Colonic mucosa (tissue), 4 donors: Measurements from ENCODE around the gene OTOP3. TPM values are rescaled to one million over a fixed set of nuclear protein-coding genes. Genes with fewer than 3 reads are reported as not detected.

Source experiments
- DNase-seq: peaks from one replicate; pipeline ENCODE4 v3.0.0-alpha.2; 2020
- H3K27ac ChIP-seq: fragments of 200-600 bp; one replicate; pipeline ENCODE4 v1.8.0; 2021
- H3K27me3 ChIP-seq: fragments of 200-600 bp; one replicate; pipeline ENCODE4 v1.8.0; 2021
- H3K36me3 ChIP-seq: fragments of 200-600 bp; one replicate; pipeline ENCODE4 v1.8.0; 2021
- H3K4me1 ChIP-seq: fragments of 200-600 bp; one replicate; pipeline ENCODE4 v1.8.0; 2021; ENCODE audit warnings: mild to moderate bottlenecking
- H3K4me3 ChIP-seq: fragments of 200-600 bp; one replicate; pipeline ENCODE4 v1.8.0; 2021
- H3K9ac ChIP-seq, 2 donors: one replicate each; pipeline ENCODE4 v1.7.0; 2013; ENCODE audit warnings: control low read depth in 2 of 2, low read depth in 2 of 2, low read length in 2 of 2
- H3K9me3 ChIP-seq: fragments of 200-600 bp; one replicate; pipeline ENCODE4 v1.8.0; 2021
- CTCF ChIP-seq: fragments of 200-600 bp; IDR thresholded peaks from one replicate; pipeline ENCODE4 v1.8.0; 2022; ENCODE audit warnings: antibody characterized with exemption, mild to moderate bottlenecking
- intact Hi-C: fragments of 100-400 bp; cut with DNase I; formaldehyde crosslinking; loops from one replicate; pipeline ENCODE4 v1.14.1; 2022
- total RNA-seq, 2 donors: library from RNA; stranded (reverse); fragmentation: NEBNext Ultra II Directional in 1 of 2; extraction: Animal tissue kit (Norgen Biotek cat#: 25700) in 1 of 2; gene quantifications; one replicate each; pipeline ENCODE4 v1.2.1, GENCODE V29; 2021
- donor health status: healthy.
- donor health status: DM: no; HTN: no; CAD: no.
- donor health status: DM: no; HTN: no; CAD: no.

The OTOP3 gene
- total RNA-seq, 2 donors from 2014 or later = 0.40 TPM; not detected in 1

GRCh38 chr17:74941128-74941725 is 5.5 kb downstream of the OTOP3 start:
- Histone ChIP-seq H3K9me3 (no peaks in the 10 kb centered on the region), H3K4me3 (no peak overlapping the region), H3K4me1 (no peaks in the 10 kb centered on the region), H3K27me3 (peaks cover 17% of the 10 kb centered on the region), H3K27ac (no peak overlapping the region), H3K36me3 (no peaks in the 10 kb centered on the region), H3K9ac (no peak overlapping the region)
- no peak for DNase-seq
- intact Hi-C loops = no loop called here
- TF ChIP-seq CTCF = no peak

DNA sequence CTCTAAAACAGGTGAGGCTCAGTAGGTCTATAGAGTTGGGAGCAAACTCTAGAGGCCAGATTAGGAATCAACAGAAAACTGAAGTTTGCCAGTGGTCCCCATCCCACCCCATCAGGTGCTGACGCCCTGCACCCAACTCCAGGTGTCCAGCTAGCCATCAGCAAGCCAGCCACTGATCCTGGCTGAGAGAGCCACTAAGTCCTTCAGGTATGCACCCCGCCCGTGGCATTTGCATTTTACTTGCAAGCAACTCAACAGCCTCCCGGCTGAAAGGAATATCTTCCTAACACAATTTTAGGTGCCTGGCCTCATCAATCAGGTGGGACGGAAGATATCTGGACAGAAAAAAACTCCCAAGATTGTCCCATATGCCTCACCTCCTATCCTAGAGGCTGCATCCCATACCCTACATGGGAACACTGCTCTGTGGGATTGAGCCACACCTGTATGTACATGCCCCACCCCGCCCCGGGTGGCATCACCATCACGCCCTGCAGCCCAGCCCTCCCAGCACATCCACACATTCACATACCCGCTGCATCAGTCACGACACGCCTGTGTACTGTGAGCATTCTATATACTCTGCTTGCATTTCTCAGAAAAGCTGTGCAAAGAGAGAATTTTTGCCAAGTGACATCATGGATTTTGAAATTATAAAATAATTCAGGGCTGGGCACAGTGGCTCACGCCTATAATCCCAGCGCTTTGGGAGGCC is 8.3 kb downstream of the OTOP3 start:
- Histone ChIP-seq H3K4me1 (no peaks in the 10 kb centered on the region), H3K9ac (no peak overlapping the region), H3K4me3 (no peak overlapping the region), H3K36me3 (no peaks in the 10 kb centered on the region), H3K9me3 (no peaks in the 10 kb centered on the region), H3K27ac (no peak overlapping the region), H3K27me3 (peaks cover 3% of the 10 kb centered on the region)
- no peak for TF ChIP-seq CTCF
- intact Hi-C loops = no loop called here
- no peak for DNase-seq

GRCh38 chr17:74945543-74945942 is 9.8 kb downstream of the OTOP3 start:
- no peak for DNase-seq
- TF ChIP-seq CTCF = no peak
- H3K27me3 ChIP-seq = peaks cover 3% of the 10 kb centered on the region
- no peak overlapping the region for H3K4me3 ChIP-seq
- no peak overlapping the region for H3K9ac ChIP-seq
- no peaks in the 10 kb centered on the region for H3K36me3 ChIP-seq
- intact Hi-C loops = no loop called here
- no peaks in the 10 kb centered on the region for H3K4me1 ChIP-seq
- no peak overlapping the region for H3K27ac ChIP-seq
- H3K9me3 ChIP-seq = no peaks in the 10 kb centered on the region

DNA sequence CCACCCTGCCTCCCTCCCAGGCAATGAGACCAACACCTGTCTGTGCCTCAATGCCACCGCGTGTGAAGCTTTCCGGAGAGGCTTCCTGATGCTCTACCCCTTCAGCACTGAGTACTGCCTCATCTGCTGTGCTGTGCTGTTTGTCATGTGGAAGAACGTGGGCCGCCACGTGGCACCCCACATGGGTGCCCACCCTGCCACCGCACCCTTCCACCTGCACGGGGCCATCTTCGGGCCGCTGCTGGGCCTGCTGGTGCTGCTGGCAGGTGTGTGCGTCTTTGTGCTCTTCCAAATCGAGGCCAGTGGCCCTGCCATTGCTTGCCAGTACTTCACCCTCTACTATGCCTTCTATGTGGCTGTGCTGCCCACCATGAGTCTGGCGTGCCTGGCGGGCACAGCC is 10.9 kb downstream of the OTOP3 start:
- H3K27me3 ChIP-seq = peaks cover 3% of the 10 kb centered on the region

More for the DNA sequence above, 10.9 kb downstream of the OTOP3 start:
- no peaks in the 10 kb centered on the region for H3K9me3 ChIP-seq
- TF ChIP-seq CTCF = no peak
- no peak overlapping the region for H3K4me3 ChIP-seq
- no peak for DNase-seq
- H3K36me3 ChIP-seq = no peaks in the 10 kb centered on the region
- intact Hi-C loops = no loop called here
- H3K27ac ChIP-seq = no peak overlapping the region
- H3K4me1 ChIP-seq = no peaks in the 10 kb centered on the region
- H3K9ac ChIP-seq = no peak overlapping the region
